ENCODE results near the gene POU6F2. TPM values are rescaled to one million over a fixed set of nuclear protein-coding genes. Genes with fewer than 3 reads are reported as not detected.

The POU6F2 gene
- total and polyA plus RNA-seq, 2 experiments from 2014 or later: 7.2 to 7.3 TPM

- H3K36me3 Mint-ChIP-seq (ENCODE audit: low read depth): no peaks in the 10 kb centered on the region
- H3K27ac ChIP-seq (ENCODE audit: low read depth): no peak overlapping the region
- H3K9me2 ChIP-seq (ENCODE audit: insufficient read depth): no peaks in the 10 kb centered on the region
- no peaks in the 10 kb centered on the region for H3K27me3 ChIP-seq (ENCODE audit: insufficient read depth)
- ATAC-seq (no peak), DNase-seq (ENCODE audit: low spot score) (no peak)
- no peak overlapping the region for H3K4me3 ChIP-seq
- H3K79me2 ChIP-seq (replicated peaks; ENCODE audit: insufficient read depth): no peaks in the 10 kb centered on the region
- no peak overlapping the region for H3K4me2 ChIP-seq
- no peaks in the 10 kb centered on the region for H3F3A ChIP-seq (replicated peaks; ENCODE audit: low read depth)
- TF ChIP-seq JUNB (IDR thresholded peaks at IDR 0.05; ENCODE audit: unreplicated experiment): no peak
- TF ChIP-seq, protein P1, sequence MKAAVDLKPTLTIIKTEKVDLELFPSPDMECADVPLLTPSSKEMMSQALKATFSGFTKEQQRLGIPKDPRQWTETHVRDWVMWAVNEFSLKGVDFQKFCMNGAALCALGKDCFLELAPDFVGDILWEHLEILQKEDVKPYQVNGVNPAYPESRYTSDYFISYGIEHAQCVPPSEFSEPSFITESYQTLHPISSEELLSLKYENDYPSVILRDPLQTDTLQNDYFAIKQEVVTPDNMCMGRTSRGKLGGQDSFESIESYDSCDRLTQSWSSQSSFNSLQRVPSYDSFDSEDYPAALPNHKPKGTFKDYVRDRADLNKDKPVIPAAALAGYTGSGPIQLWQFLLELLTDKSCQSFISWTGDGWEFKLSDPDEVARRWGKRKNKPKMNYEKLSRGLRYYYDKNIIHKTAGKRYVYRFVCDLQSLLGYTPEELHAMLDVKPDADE (IDR thresholded peaks at IDR 0.05): no peak
- no peak for TF ChIP-seq ZNF331 (CRISPR knock-in tag; IDR thresholded peaks at IDR 0.05; ENCODE audit: low read depth)
- no peak for TF ChIP-seq EZH2 (IDR thresholded peaks at IDR 0.05; ENCODE audit: low read depth, unreplicated experiment)
- TF ChIP-seq, protein P2, sequence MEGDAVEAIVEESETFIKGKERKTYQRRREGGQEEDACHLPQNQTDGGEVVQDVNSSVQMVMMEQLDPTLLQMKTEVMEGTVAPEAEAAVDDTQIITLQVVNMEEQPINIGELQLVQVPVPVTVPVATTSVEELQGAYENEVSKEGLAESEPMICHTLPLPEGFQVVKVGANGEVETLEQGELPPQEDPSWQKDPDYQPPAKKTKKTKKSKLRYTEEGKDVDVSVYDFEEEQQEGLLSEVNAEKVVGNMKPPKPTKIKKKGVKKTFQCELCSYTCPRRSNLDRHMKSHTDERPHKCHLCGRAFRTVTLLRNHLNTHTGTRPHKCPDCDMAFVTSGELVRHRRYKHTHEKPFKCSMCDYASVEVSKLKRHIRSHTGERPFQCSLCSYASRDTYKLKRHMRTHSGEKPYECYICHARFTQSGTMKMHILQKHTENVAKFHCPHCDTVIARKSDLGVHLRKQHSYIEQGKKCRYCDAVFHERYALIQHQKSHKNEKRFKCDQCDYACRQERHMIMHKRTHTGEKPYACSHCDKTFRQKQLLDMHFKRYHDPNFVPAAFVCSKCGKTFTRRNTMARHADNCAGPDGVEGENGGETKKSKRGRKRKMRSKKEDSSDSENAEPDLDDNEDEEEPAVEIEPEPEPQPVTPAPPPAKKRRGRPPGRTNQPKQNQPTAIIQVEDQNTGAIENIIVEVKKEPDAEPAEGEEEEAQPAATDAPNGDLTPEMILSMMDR (conservative IDR thresholded peaks at IDR 0.05; ENCODE audit: low read depth in 2 of 2): no peak
- TF ChIP-seq STAT1 (IDR thresholded peaks at IDR 0.05; ENCODE audit: unreplicated experiment): no peak
- no peak for TF ChIP-seq CREB1 (CRISPR knock-in tag; IDR thresholded peaks at IDR 0.05; ENCODE audit: low read depth)
- TF ChIP-seq EZH2phosphoT487 (IDR thresholded peaks at IDR 0.05; ENCODE audit: unreplicated experiment): no peak
- no peak for TF ChIP-seq NANOG (IDR thresholded peaks at IDR 0.05; ENCODE audit: borderline replicate concordance)
- no peak for TF ChIP-seq ZNF462 (CRISPR knock-in tag; IDR thresholded peaks at IDR 0.05)
- TF ChIP-seq POLR2AphosphoS5 (IDR thresholded peaks at IDR 0.05; ENCODE audit: low read depth): no peak
- TF ChIP-seq ZNF114 (CRISPR knock-in tag; IDR thresholded peaks at IDR 0.05): no peak
- TF ChIP-seq REST (IDR thresholded peaks at IDR 0.05; ENCODE audit: unreplicated experiment): no peak
- H3K27ac Mint-ChIP-seq: no peak overlapping the region
- no peaks in the 10 kb centered on the region for H3K9me3 Mint-ChIP-seq
- H3K36me3 ChIP-seq (ENCODE audit: insufficient read depth): no peaks in the 10 kb centered on the region
- H4K20me1 ChIP-seq (replicated peaks; ENCODE audit: insufficient read depth): no peaks in the 10 kb centered on the region
- no peaks in the 10 kb centered on the region for H3K27me3 Mint-ChIP-seq (ENCODE audit: insufficient read depth, low read depth, poor library complexity)
- H3K4me1 Mint-ChIP-seq: peaks cover 11% of the 10 kb centered on the region
- no peak overlapping the region; the same call in 1 of the 2 replicates for H2AFZ ChIP-seq
- no peak overlapping the region for H3K4me3 Mint-ChIP-seq
- no peaks in the 10 kb centered on the region for H3K4me1 ChIP-seq (ENCODE audit: insufficient read depth)
Measured at GRCh38 chr7:38942431-38943051, 35.2 kb upstream of the POU6F2 start.

Data from GM23338 (cell line).